GM19397 (cell line): ENCODE data around the gene RPL6.
A peak's percentile ranks its signal among the peaks of the same experiment; 100 is the strongest.
"Not testable (repeated sequence)": the region's sequence is repeated elsewhere in the genome, so short reads cannot be mapped to it uniquely, and the experiment has no call there.

Source experiments
- ATAC-seq: cut with Tn5 transposase; IDR thresholded peaks from one replicate; pipeline ENCODE4 v1.9.1; 2021; ENCODE audit warnings: mild to moderate bottlenecking, moderate library complexity; ENCODE audit not compliant: unreplicated experiment

The RPL6 gene

DNA sequence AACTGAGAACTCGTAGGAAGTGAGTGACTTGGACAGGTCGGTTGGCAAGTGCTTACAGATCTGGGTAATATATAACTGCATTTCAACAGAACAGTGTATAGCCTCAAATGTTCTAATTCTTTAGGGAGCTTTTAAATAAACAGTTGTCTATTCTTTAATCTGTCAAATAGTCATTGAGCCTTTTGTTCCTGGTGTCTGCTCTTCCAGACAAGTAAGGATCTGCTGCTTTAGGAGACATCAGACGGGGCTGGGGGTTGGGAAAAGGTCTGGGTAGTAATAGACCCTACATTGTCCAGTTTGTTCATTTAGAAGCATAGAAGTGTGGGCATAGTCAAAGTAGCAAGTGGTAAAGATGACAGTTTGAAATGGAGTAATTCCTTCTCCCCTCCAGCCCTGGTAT, 11.3 kb upstream of the RPL6 start:
- no peak for ATAC-seq

DNA sequence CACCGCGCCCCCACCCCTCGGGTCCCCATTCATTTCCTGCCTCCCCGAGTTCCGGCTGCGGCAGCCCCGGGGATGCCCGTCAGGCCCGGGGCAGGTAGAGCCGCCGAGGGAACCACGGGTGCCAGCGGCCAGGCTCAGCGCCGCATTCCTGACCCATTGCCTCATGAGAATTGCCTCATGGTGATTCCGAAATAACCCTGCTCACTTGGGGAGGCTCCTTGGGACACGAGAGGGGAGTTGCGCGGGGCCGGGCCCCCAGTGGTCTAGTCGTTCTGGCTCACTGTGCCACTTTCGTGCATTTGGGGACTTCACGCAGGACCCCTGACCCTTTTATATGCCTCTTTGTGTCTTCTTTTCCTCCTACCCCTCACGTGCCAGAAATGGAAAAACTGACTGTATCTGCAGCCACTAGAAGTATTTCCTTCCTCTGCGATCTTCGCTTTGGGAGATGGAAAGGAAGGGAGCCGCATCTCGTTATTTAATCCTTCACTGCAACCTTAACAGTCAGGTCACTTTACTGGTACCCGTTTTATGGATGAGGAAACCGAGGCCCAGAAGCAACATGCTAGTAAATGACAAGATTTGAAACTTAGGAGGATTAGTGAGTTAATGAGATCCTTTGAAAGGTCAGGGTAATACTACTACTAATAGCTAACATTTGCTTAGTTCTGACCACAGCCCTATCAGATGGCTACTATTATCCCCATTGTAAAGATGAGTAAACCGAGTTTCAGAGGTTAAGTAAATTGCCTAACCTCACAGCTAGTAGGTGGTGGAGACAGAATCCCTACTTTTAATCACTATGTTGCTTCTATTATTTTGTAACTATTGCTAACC, 10.1 kb upstream of the RPL6 start:
- no peak for ATAC-seq

DNA sequence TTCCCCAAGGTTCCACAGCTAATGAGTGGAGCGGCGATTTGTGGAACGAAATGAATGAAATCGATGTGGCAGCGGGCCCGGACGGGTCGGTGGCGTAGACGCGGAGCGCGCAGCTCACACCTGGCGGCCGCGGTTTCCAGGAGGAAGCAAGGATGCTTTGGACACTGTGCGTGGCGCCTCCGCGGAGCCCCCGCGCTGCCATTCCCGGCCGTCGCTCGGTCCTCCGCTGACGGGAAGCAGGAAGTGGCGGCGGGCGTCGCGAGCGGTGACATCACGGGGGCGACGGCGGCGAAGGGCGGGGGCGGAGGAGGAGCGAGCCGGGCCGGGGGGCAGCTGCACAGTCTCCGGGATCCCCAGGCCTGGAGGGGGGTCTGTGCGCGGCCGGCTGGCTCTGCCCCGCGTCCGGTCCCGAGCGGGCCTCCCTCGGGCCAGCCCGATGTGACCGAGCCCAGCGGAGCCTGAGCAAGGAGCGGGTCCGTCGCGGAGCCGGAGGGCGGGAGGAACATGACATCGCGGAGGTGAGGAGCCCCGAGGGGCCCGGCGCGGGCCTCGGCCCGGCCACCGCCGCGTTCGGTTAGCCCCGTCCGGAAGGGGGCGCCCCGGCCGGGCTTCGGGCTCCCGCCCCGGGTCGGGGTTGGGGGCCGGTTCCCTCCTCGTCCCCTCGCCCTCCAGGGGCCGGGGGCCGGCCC, 9.3 kb upstream of the RPL6 start, which contains the start of gene PTPN11:
TSS of gene PTPN11 (plus strand) at position 340 of the 689 bp plus-strand sequence. CDS start at position 505, 165 bp downstream.
- ATAC-seq = peak; percentile 82

DNA sequence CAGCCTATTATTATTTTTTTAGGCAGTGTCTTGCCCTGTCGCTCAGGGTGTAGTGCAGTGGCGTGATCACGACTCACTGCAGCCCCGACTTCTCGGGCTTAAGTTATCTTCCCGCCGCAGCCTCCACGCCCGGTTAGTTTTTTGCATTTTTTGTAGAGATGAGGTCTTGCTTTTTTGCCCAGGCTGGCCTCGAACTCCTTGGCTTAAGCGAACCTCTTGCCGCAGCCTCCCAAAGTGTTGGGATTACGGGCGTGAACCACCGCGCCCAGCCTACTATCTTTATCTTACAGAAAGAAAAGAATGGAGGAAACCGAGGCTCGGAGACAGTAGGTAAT, 8.8 kb upstream of the RPL6 start:
- no peak for ATAC-seq

DNA sequence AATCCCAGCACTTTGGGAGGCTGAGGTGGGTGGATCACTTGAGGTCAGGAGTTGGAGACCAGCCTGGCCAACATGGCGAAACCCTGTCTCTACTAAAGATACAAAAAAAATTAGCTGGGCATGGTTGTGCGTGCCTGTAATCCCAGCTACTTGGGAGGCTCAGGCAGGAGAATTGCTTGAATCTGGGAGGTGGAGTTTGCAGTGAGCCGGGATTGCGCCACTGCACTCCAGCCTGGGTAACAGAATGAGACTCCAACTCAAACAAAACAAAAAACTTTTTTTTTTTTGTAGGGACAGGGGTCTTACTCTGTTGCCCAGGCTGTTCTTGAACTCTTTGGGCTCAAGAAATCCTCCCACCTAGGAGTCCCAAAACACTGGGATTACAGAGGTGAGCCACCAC, 6.1 kb upstream of the RPL6 start:
- not testable (repeated sequence) for ATAC-seq

DNA sequence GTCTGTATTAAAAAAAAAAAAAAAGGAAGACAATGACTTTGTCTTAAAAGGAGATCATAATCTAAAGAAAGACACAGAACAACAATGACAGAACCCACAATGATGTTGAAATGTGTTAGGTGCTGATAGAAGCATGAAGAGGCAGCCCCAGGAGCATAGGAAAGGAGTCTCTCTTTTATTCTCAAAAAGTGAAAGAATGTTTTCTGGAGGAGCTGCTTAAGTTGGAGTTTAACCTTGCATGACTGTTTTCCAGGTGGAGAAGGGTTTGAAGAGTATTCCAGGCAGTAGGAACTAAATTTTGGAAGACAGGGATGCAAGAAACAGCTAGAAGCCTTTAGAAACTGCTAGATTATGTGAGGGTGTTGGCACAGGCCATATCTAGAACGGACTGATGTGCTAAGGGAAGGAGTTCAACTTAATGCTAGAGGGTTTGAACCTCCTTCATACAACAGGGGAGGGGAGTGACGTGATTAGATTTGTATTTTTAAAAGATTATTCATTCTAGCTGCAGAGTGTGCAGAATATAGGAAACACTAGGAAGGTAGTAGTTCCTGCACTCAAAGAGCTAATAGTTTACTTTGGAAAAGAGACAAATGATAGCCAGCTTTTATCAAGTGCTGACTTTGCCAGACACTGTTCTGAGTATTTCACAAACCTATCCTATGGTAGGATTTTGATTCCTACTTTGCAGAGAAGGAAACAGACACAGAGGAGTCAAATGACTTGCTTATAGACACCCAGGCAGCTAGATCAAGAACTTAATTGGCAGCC, 4.6 kb upstream of the RPL6 start:
- ATAC-seq = no peak

DNA sequence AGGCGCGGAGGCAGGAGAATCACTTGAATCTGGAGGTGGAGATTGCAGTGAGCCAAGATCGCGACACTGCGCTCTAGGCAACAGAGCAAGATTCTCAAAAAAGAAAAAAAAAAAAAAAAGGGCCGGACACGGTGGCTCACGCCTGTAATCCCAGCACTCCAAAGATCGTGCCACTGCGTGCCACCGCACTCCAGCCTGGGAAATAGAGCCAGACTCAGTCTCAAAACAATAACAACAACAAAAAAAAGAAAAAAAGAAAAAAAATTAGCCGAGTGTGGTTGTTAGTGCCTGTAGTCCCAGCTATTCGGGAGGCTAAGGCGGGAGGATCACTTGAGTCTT, 470 bp upstream of the RPL6 start:
- ATAC-seq = no peak

DNA sequence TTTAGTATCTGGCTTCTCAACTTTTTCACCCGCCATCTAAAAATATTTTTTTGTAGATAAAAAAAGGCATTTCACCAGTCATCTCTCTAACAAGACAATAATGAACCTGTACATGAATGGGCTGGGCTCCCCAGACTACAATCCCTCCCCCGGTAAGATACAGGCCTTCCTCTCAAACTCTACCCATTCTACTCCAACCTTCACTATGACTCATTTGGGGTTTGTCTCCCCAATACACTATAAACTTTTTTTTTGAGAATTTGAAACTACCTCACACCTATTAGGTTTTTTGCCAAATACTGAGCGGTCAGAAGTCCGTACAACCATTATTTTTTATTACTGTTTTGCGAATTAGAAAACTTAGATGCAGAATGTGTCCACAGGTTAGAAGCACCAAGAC, 784 bp downstream of the RPL6 start:
- no peak for ATAC-seq

DNA sequence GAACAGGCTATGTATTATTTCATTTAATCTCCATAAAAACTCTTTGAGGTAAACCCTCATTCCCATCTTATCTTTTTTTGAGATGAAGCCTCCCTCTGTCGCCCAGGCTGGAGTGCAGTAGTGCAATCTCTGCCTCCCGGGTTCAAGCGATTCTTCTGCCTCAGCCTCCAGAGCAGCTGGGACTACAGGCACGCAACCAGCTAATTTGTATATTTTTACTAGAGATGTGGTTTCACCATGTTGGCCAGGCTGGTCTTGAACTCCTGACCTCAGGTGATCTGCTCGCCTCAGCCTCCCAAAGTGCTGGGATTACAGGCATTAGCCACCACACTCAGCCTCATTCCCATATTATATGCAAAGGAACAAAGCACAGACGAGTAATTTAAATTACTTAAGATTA, 1.7 kb downstream of the RPL6 start:
- not testable (repeated sequence) for ATAC-seq

DNA sequence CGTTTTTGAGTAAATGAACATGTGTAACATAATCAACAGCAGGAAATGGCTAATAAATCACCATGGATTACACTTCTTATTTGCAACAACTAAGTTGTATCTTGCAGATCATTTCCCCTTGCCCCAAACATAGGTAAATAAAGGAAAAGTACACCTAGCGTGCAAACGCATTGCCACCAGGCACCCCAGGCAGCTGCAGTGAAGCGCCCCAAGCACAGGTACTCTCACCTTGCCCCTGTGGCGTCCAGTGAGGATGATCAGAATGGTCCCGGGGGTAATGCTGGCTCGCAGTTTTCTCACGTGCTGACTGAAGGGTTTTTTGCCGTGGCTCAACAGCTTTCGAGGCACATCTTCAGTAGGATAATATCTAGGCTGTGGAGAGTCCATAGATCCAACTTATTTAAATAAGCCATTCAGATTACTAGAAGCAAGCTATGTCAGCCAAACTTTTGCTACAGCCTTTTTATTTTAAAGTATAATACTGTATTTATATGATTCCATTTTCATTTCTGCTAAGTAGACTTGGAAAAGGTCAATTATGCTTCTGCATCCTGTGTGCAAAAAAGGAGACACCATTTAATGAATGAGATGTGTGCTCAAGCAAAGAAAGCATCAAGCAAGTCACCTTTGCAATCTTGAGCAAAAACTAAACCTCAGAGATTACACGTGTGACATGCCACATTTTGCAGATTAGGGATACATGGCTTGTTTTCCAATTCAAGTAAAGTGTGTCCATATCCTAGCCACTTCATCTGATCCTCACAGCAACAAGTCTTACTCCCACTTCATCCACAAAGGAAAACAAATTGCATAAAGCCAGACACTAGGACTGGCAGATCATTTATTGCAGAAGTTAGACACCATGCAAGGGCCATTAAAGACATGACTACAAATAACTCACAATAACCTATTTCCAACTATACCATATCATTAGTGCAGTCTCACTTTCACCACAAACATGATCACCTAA, 2.6 kb downstream of the RPL6 start:
- ATAC-seq = no peak

DNA sequence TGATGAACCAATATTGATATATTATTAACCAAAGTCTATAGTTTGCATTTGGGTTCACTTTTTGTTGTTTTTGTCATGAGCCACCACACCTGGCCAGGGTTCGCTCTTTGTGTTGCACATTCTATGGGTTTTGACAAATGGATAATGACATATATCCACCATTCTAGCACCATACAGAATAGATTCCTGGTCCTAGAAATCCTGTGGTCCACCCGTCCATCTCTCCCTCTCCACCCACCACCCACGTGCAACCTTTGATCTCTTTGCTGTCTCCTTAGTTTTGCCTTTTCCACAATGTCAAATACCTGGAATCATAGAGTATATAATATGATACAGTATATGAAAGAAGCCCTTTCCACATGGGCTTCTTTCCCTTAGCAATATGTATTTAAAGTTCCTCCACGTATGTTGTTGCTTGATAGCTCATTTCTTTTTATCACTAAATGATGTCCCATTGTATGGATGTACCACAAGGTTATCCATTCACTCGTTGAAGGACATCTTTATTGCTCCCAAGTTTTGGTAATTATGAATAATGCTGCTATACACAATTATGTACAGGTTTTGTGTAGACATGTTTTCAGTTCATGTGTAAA, 7.4 kb downstream of the RPL6 start:
- no peak for ATAC-seq

DNA sequence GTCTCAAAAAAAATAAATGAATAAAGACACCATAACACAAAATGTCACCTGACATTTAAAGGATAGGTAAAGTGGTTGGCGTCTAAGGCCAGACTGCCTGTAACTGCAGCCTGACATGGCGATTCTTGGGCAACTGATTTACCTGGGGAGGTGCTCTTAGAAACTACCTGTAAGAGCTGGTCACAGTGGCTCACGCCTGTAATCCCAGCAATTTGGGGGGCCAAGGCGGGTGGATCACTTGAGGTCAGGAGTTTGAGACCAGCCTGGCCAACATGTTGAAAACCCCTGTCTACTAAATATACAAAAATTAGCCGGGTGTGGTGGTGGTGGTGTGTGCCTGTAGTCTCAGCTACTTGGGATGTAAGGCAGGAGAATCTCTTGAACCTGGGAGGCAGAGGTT, 8.4 kb downstream of the RPL6 start:
- ATAC-seq = no peak

DNA sequence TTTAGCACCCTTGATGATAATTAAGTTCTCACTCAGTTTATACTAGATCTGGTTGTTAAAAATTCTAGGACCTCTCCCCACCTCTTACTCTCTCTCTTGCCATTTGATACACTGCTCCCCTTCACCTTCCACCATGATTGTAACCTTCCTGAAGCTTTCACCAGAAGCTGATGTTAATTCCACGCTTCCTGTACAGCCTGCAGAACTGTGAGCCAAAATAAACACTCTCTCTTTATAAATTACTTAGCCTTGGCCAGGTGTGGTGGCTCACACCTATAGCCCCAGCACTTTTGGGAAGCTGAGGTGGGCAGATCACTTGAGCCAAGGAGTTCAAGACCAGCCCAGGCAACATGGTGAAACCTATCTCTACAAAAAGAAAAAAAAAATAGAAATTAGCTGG, 16.1 kb downstream of the RPL6 start:
- no peak for ATAC-seq

DNA sequence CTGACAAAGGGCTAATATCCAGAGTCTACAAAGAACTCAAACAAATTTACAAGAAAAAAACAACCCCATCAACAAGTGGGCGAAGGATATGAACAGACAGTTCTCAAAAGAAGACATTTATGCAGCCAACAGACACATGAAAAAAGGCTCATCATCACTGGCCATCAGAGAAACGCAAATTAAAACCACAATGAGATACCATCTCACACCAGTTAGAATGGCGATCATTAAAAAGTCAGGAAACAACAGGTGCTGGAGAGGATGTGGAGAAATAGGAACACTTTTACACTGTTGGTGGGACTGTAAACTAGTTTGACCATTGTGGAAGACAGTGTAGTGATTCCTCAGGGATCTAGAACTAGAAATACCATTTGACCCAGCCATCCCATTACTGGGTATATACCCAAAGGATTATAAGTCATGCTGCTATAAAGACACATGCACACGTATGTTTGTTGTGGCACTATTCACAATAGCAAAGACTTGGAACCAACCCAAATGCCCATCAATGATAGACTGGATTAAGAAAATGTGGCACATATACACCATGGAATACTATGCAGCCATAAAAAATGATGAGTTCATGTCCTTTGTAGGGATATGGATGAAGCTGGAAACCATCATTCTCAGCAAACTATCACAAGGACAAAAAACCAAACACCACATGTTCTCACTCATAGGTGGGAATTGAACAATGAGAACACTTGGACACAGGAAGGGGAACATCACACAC, 19.3 kb downstream of the RPL6 start:
- not testable (repeated sequence) for ATAC-seq

DNA sequence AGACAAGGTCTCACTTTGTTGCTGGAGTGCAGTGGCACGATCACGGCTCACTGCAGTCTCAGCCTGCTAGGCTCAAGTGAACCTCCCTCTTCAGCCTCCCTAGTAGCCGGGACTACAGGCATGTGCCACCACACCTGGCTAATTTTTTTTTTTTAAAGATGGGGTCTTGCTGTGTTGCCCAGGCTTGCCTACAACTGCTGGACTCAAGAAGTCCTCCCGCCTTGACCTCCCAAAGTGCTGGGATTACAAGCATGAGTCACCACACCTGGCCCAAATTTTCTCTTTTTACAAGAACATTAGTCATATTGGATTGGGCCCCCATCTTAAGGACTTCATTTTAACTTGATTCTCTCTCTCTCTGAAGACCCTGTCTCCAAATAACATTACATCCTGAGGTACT, 20.2 kb downstream of the RPL6 start:
- no peak for ATAC-seq

DNA sequence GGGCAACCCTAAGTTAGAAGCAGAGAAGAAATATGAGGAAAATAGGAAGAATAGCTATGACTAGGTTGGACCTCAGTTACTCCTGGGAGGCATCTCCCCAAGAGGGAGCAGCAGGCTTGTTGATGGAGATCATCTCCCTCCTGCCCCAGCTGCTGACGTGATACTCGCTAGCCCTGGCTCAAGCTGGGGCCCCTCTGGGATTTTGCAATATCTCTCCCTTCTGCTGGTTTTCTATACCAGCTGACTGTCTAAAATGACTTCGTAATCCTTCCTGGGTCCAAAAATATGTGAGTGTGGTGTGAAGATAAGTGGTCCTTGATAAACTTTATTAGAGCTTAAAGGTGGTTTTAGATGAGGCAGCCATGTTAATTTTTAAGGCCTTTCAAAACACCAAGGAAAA, 22.7 kb downstream of the RPL6 start:
- ATAC-seq = no peak

DNA sequence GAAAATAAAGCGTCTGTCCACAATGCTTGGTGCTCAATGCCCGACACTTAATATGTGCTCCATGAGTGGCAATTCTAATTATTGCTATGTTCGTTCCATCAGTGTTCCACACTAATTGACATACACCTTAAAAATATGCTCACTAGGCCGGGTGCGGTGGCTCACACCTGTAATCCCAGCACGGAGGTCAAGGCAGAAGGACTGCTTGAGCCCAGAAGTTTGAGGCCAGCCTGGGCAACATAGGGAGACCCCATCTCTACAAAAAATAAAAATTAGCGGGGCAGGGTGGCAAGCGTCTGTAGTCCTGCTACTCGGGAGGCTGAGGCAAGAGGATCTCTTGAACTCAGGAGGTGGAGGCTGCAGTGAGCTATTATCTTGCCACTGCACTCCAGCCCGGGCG, 26.5 kb downstream of the RPL6 start:
- ATAC-seq = no peak

DNA sequence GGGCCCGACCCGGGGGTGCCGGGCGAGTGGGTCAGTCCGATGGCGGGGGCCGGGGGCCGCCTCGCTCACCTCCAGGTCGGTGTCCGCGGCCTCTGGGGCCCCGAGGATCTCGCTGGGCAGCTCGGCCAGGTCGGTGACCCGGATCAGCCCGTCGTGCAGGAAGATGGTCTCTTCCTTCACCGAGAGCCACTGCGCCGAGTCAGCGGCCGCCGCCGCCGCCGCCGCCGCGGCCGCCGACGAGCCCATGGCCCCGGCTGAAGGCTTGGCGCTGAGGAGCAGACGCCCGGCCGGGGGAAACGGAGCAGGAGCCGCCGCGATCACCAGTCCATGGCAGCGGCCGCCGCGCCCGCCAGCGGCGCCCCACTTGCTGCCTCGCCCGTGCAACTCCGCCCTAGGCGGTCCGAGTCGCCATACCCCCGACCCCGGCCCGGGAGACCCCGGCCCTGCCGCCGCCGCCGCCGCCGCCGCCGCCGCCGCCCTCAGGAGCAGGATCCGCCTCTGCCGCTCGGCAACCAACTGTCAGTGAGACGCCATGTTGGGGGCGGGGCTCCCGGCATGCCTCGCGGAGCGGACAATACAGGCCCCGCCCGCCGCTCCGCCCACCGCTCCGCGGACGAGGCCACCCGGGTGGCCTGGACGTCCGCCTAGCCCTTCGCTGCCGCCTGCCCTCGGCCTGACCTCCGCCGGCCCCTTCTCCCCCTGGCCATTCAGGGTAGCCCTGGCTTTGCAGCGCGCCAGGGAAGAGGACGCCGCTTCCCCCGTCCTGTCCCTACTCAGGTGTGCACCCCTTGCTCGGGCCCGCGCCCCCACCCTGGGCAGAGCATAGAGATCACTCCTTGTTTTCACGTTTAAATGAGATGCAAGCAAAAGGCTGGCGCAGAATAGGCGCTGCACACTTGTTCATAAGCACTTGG, 27.3 kb downstream of the RPL6 start, which contains the start of gene HECTD4:
TSS of gene HECTD4 (minus strand) at position 549 of the 914 bp plus-strand sequence. CDS start at position 246, 303 bp downstream.
- ATAC-seq = peak; percentile 89
